GM12878 (cell line): ENCODE measurements around the gene ERVK3-1. TPM values are rescaled to one million over a fixed set of nuclear protein-coding genes. Genes with fewer than 3 reads are reported as not detected.

Source experiments
- ATAC-seq: fragments of 200-7000 bp; cut with Tn5 transposase; 3 replicates; pipeline ENCODE4 v1.9.1; 2020; ENCODE audit warnings: mild to moderate bottlenecking, moderate library complexity
- BruUV-seq: library from RNA; stranded (reverse); fragments of 400-500 nt; replicated peaks from 2 replicates; lab custom pipeline; 2021; lab: Mats Ljungman, UMichigan
- CTCF ChIA-PET: fragments of 300-600 bp; sonication (Branson Sonifier 250); formaldehyde crosslinking; extraction: SDS; loops from one replicate; lab custom pipeline; 2021; ENCODE audit warnings: inconsistent platforms; lab: Yijun Ruan, JAX
- POLR2A ChIA-PET: fragments of 350-600 bp; formaldehyde crosslinking; extraction: SDS; loops from one replicate; lab custom pipeline; 2021; ENCODE audit warnings: inconsistent platforms; lab: Charles Lee
- RAD21 ChIA-PET: fragments of 300-600 bp; sonication (Branson Sonifier 250); formaldehyde crosslinking; loops from one replicate; lab custom pipeline; 2023; ENCODE audit warnings: antibody characterized with exemption; ENCODE audit not compliant: unreplicated experiment; lab: Charles Lee
- SMC1A ChIA-PET: fragments of 300-600 bp; sonication (Branson Sonifier 250); formaldehyde crosslinking; loops from one replicate; lab custom pipeline; 2023; ENCODE audit not compliant: unreplicated experiment, uncharacterized antibody; lab: Charles Lee
- DNase-seq: peaks from one replicate; pipeline ENCODE4 v3.0.0-alpha.2; 2011; ENCODE audit warnings: low read depth, low spot score
- FAIRE-seq: peaks from 3 replicates; lab custom pipeline; 2011; peaks lifted over from hg19 to GRCh38; lab: Jason Lieb, UNC
- H2AFZ ChIP-seq: 2 replicates; pipeline ENCODE4 v1.6.0; 2011; ENCODE audit warnings: low read depth, low read length, control low read depth; ENCODE audit not compliant: control insufficient read depth
- H3K27ac ChIP-seq: 2 replicates; pipeline ENCODE4 v1.5.1; 2011; ENCODE audit warnings: control low read depth; ENCODE audit not compliant: control insufficient read depth, insufficient read depth
- H3K27me3 ChIP-seq, 2 experiments: replicated peaks in 1 of 2; 2 replicates each; pipeline versions ENCODE4 v1.6.0 to v1.6.1; 2011; ENCODE audit warnings: low read length in 1 of 2; ENCODE audit not compliant: control insufficient read depth in 2 of 2, insufficient read depth in 2 of 2
- H3K36me3 ChIP-seq, 2 experiments: 2 replicates each; pipeline ENCODE4 v1.5.1; 2011; ENCODE audit warnings: low read length in 1 of 2; ENCODE audit not compliant: control insufficient read depth in 2 of 2, insufficient read depth in 2 of 2
- H3K4me1 ChIP-seq: 2 replicates; pipeline ENCODE4 v1.6.1; 2011; ENCODE audit warnings: mild to moderate bottlenecking, low read length, moderate library complexity, mixed read lengths; ENCODE audit not compliant: control insufficient read depth, insufficient read depth
- H3K4me2 ChIP-seq: 2 replicates; pipeline ENCODE4 v1.6.0; 2011; ENCODE audit warnings: control low read depth; ENCODE audit not compliant: control insufficient read depth, insufficient read depth
- H3K4me3 ChIP-seq: fragments of 200-600 bp; sonication (generic); 2 replicates; pipeline ENCODE4 v1.5.1; 2016
- H3K79me2 ChIP-seq: 2 replicates; pipeline ENCODE4 v1.6.0; 2011; ENCODE audit warnings: low read length; ENCODE audit not compliant: control insufficient read depth, insufficient read depth
- H3K9ac ChIP-seq: 2 replicates; pipeline ENCODE4 v1.8.0; 2011; ENCODE audit warnings: low read length, control low read depth, mixed read lengths; ENCODE audit not compliant: control insufficient read depth, insufficient read depth
- H3K9me3 ChIP-seq: replicated peaks from 3 replicates; pipeline ENCODE4 v1.5.1; 2011; ENCODE audit warnings: mild to moderate bottlenecking, low read length; ENCODE audit not compliant: control insufficient read depth, insufficient read depth
- H4K20me1 ChIP-seq: 2 replicates; pipeline ENCODE4 v1.6.0; 2011; ENCODE audit not compliant: control insufficient read depth, insufficient read depth
- ATF2 ChIP-seq: IDR thresholded peaks from 2 replicates; pipeline ENCODE4 v1.6.1; 2012; ENCODE audit warnings: low read length, inconsistent platforms
- CREB1 ChIP-seq: IDR thresholded peaks from 2 replicates; pipeline ENCODE4 v1.6.1; 2012; ENCODE audit warnings: low read depth, mild to moderate bottlenecking, inconsistent platforms
- E2F8 ChIP-seq: fragments of 450-650 bp; IDR thresholded peaks from 2 replicates; pipeline ENCODE4 v1.6.1; 2018; ENCODE audit warnings: mild to moderate bottlenecking, low read depth, moderate library complexity; ENCODE audit not compliant: partially characterized antibody
- ELK1 ChIP-seq: IDR thresholded peaks from 2 replicates; pipeline ENCODE4 v1.6.1; 2012; ENCODE audit warnings: low read depth, low read length, improper control_type of control experiment
- FOS ChIP-seq: IDR thresholded peaks from 3 replicates; pipeline ENCODE4 v1.6.1; 2011; ENCODE audit warnings: borderline replicate concordance; ENCODE audit not compliant: insufficient read length; ENCODE audit errors: extremely low read depth
- HDAC6 ChIP-seq: fragments of 200-600 bp; sonication (generic); IDR thresholded peaks from one replicate; pipeline ENCODE4 v1.8.0; 2017; ENCODE audit warnings: antibody characterized with exemption; ENCODE audit not compliant: unreplicated experiment
- KAT2A ChIP-seq: conservative IDR thresholded peaks from 2 replicates; pipeline ENCODE4 v1.6.1; 2011; ENCODE audit warnings: low read depth, low read length; ENCODE audit not compliant: control insufficient read depth
- NFXL1 ChIP-seq: fragments of 450-650 bp; IDR thresholded peaks from 2 replicates; pipeline ENCODE4 v1.6.1; 2017; ENCODE audit warnings: antibody characterized with exemption, mild to moderate bottlenecking, borderline replicate concordance
- NR2C2 ChIP-seq: IDR thresholded peaks from 2 replicates; pipeline ENCODE4 v1.6.1; 2011; ENCODE audit warnings: borderline replicate concordance, low read depth; ENCODE audit not compliant: control insufficient read depth, insufficient read length
- NR2F1 ChIP-seq: fragments of 450-650 bp; conservative IDR thresholded peaks from 2 replicates; pipeline ENCODE4 v1.6.1; 2017; ENCODE audit warnings: mild to moderate bottlenecking
- POLR2A ChIP-seq: IDR thresholded peaks from 2 replicates; pipeline ENCODE4 v1.6.1; 2011; ENCODE audit warnings: low read depth, mild to moderate bottlenecking, low read length
- RELB ChIP-seq: fragments of 450-650 bp; IDR thresholded peaks from 2 replicates; pipeline ENCODE4 v1.6.1; 2017; ENCODE audit warnings: low read depth, mild to moderate bottlenecking, moderate library complexity
- SREBF1 ChIP-seq: IDR thresholded peaks from 2 replicates; pipeline ENCODE4 v1.6.1; 2012; ENCODE audit warnings: mild to moderate bottlenecking, low read length
- STAT1 ChIP-seq: fragments of 450-650 bp; conservative IDR thresholded peaks from 2 replicates; pipeline ENCODE4 v1.6.1; 2014; ENCODE audit warnings: antibody characterized with exemption, mild to moderate bottlenecking
- WGBS: methylation state at CpG from one replicate; pipeline ENCODE4 v1.1.6; 2016; ENCODE audit warnings: low lambda C conversion rate; ENCODE audit not compliant: insufficient replicate concordance, insufficient coverage; ENCODE audit errors: missing lambda C conversion rate; 5-methylcytosine and 5-hydroxymethylcytosine counted together
- in situ Hi-C: fragments of 300-500 bp; cut with MboI; formaldehyde crosslinking; loops from 9 replicates; pipeline ENCODE4 v1.14.3; 2018; ENCODE audit warnings: mixed read lengths
- intact Hi-C: fragments of 100-400 bp; cut with micrococcal nuclease; formaldehyde crosslinking; loops from one replicate; pipeline ENCODE4 v1.14.2; 2022; ENCODE audit not compliant: unreplicated experiment
- polyA plus RNA-seq, 11 experiments: library from polyadenylated mRNA; depleted of rRNA in 4 of 11; unstranded in 6 of 11; stranded (reverse) in 5 of 11; fragments of >200 nt; fragmentation: Nextera tagmentation in 4 of 11; fragmentation: Illumina TruSeq in 1 of 11; extraction: Ambion mirVana in 4 of 11; extraction: Trizol in 1 of 11; gene quantifications; 1 replicate in 1 of 11; 2 replicates in 10 of 11; pipeline versions ENCODE4 v1.2.1 to v1.2.3, GENCODE V29; 2011 to 2016; ENCODE audit warnings: inconsistent platforms in 2 of 11, missing spikeins in 2 of 11, low read depth in 1 of 11
- total RNA-seq, 4 experiments: library from RNA; depleted of rRNA in 3 of 4; stranded (reverse); fragments of >200 nt in 3 of 4; fragmentation: Illumina TruSeq in 1 of 4; extraction: Trizol in 1 of 4; gene quantifications; 2 replicates each; pipeline versions ENCODE4 v1.2.1 to v1.2.3, GENCODE V29; 2013 to 2021
- TF ChIP-seq, protein P1 (sequence below): IDR thresholded peaks from 2 replicates; pipeline ENCODE4 v1.6.1; 2011; ENCODE audit warnings: low read depth, mild to moderate bottlenecking, low read length, moderate library complexity, borderline replicate concordance; ENCODE audit errors: extremely low read depth

The ERVK3-1 gene
- total and polyA plus RNA-seq, 10 of the 15 experiments (the other 5 are each of a cell fraction or from before 2014, with no cell fraction given): 59.3 to 172 (median 95.8) TPM

DNA sequence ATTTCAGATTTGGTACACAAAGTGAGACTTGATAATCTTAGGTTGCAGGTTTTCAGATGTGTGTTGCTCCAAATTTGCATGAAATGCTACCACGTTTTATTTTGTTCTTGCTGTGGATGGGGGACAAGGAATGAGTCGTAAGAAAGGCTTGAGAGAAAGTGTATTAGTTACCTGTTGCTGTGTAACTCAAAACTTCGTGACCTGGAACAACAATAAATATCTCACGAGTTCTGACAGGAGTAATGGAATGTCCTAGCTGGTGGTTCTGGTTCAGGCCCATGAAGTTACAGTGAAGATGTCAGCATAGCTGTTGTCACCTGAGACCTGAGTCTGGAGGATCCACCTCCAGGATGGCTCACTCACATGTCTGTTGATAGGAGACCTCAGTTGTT is 25.3 kb upstream of the ERVK3-1 start:
- SMC1A ChIA-PET: interaction anchor here (0.6 to 0.9 kb wide), 3 partner anchors 30 to 641 kb away, joined by 3 to 5 read pairs (median 3); no protein-coding TSS in a partner anchor
- Histone ChIP-seq H3K4me1 (no peaks in the 10 kb centered on the region; the same call in 1 of the 2 replicates), H4K20me1 (no peaks in the 10 kb centered on the region), H3K4me2 (peak overlapping the region; percentile 93), H3K36me3 (no peaks in the 10 kb centered on the region; a peak in 1 of 4 replicates), H2AFZ (no peak overlapping the region; the same call in 1 of the 2 replicates), H3K27me3 (no peaks in the 10 kb centered on the region), H3K9me3 (no peaks in the 10 kb centered on the region; the same call in 2 of the 3 replicates), H3K4me3 (peak overlapping the region; percentile 83), H3K27ac (no peak overlapping the region), H3K9ac (peak overlapping the region; percentile 84; the same call in 1 of the 2 replicates), H3K79me2 (peaks cover 18% of the 10 kb centered on the region)
- no peak for ATAC-seq
- POLR2A ChIA-PET: interaction anchor here (0.5 to 1.3 kb wide), 4 partner anchors 16 to 277 kb away, joined by 3 to 4 read pairs (median 4); partner anchors contain the start of genes ZNF274, ZNF544 and ZNF606
- intact Hi-C loops: loop anchor here (2.0 kb wide), 1 partner anchor 533 kb away; the partner anchor contains the start of gene ZNF776
- no peak for TF ChIP-seq FOS
- no peak for TF ChIP-seq NR2C2
- TF ChIP-seq ELK1: no peak
- TF ChIP-seq E2F8: no peak
- no peak for TF ChIP-seq NR2F1
- TF ChIP-seq SREBF1: no peak
- TF ChIP-seq CREB1: no peak
- TF ChIP-seq KAT2A: no peak
- TF ChIP-seq POLR2A: no peak
- no peak for TF ChIP-seq STAT1
- TF ChIP-seq HDAC6: no peak
- TF ChIP-seq NFXL1: no peak
- TF ChIP-seq, protein P1, sequence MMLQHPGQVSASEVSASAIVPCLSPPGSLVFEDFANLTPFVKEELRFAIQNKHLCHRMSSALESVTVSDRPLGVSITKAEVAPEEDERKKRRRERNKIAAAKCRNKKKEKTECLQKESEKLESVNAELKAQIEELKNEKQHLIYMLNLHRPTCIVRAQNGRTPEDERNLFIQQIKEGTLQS: no peak
- no peak for TF ChIP-seq ATF2
- TF ChIP-seq RELB: no peak
- TSS peak; percentile 70 for BruUV-seq
- in situ Hi-C loops: loop anchor here (10.0 kb wide), 1 partner anchor 1865 kb away; no protein-coding TSS in a partner anchor
- FAIRE-seq: no peak
- 53% methylated on average over 4 of the region's 4 CpGs for WGBS
- DNase-seq: no peak
- RAD21 ChIA-PET: no interaction called here
- CTCF ChIA-PET: no interaction called here
